H4 (cell line): ENCODE data around the gene MICALL2. TPM values are rescaled to one million over a fixed set of nuclear protein-coding genes. Genes with fewer than 3 reads are reported as not detected.

ENCODE experiments used
- DNase-seq: peaks from one replicate; pipeline ENCODE4 v3.0.0-alpha.2; 2015; ENCODE audit warnings: low spot score
- total RNA-seq: library from RNA; depleted of rRNA; stranded (reverse); fragments of >200 nt; shearing (Covaris generic); gene quantifications from 2 replicates; pipeline ENCODE4 v1.2.3, GENCODE V29; 2014

Gene MICALL2
- total RNA-seq, 1 experiment from 2014 or later = 13.4 TPM

DNA sequence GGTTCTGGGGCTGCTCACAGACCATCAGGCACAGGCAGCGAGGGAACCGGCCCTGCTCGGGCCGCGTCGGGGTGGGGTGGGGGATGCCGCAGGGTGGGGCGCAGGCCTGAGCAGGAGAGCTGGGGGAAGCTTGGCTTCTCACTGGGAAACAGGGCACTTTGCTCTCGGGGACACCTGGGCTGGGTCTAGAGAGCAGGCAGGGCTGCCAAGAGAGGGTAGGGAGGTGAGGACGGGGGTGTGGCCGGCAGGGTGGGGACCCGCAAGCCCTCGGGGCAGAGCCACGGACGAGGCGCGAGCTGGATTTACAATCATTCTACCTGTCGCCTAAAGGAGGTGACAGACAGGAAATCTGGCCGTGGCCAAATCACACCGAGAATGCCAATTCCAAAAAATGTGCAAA, 33.9 kb upstream of the MICALL2 start:
- DNase-seq = no peak

DNA sequence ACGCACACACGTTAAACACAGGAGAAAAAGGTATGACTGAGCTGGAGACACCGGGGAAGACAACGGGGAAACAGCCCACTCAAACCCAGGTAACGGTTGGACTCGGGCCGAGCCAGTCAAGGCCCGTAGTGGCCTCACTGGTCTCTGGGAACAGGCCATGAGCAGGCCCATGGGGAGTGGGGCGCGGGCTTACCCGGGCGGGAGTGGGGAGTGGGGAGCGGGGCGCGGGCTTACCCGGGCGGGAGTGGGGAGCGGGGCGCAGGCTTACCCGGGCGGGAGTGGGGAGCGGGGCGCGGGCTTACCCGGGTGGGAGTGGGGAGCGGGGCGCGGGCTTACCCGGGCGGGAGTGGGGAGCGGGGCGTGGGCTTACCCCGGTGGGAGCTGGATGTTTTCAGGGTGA, 33.4 kb upstream of the MICALL2 start:
- DNase-seq = no peak

DNA sequence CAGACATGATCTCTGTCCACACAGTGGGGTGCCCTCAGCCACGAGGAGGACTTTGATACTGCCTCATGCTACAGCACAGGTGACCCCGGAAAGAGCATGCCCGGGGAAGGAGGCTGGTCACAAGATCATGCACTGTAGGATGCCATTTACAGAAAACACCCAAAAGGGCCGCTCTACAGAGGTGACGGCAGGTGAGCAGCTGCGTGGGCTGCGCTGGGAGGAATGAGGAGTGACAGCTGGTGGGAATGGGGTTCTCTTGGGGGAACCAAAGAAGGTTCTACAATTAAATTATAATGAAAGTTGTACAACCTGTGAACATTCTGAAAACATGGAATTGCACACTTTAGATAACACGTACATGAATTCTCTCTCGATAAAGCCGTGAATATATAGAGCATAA, 33.0 kb upstream of the MICALL2 start:
- DNase-seq = no peak

DNA sequence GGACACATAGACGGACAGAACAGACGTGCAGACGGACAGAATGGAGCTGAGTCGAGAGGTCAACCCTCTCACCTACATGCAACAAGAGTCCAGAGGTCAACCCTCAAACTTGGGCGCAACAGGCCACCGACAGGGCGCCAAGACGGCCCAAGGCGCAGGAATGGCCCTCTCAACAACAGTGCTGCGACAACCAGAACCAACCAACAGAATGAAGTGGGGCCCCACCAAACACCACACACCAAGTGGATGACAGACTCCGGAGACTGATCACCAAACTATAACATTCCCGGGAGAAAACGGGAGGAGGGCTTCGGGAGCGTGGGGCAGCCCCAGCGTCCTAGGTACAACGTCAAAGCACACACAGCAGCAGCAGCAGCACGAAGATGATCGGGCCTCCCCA, 31.6 kb upstream of the MICALL2 start:
- no peak for DNase-seq

DNA sequence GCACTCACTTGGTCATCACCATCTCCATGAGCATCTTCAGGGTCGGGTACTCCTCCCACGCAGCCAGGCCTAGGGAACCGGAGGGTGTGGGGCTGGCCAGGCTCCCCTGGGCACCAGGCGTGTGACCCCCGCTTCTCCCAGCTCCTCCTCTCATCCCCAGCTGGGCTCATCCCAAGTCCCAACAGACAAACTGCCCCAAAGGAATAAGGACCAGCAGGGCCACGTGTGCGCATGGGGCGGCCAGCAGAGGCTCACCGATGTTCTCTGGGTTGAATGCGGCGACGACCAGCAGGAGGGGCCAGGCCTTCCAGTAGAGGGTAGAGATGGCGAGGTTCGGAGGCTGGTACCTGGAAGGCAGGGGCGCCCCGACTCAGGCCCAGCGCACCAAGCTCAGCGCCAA, 30.1 kb upstream of the MICALL2 start:
- DNase-seq = no peak

DNA sequence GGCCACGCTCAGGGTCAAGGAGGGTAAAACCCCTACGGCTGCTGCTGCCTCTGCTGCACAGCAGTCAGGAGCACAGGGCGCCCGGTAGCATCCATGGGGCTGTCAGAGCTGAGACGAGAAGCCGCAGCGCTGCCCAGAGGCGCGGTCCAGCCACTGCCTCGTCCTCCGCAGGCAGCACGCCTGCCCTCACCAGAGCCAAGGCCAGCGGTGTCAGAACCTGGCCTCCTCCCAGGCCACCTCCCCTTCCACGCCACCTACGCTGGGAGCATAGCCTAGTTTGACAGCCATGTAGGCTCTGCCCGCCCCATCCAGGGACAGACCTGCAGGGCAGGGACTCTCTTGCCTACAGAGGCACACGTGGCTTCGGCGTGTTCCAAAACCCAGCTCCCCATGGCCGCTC, 28.7 kb upstream of the MICALL2 start:
- no peak for DNase-seq

DNA sequence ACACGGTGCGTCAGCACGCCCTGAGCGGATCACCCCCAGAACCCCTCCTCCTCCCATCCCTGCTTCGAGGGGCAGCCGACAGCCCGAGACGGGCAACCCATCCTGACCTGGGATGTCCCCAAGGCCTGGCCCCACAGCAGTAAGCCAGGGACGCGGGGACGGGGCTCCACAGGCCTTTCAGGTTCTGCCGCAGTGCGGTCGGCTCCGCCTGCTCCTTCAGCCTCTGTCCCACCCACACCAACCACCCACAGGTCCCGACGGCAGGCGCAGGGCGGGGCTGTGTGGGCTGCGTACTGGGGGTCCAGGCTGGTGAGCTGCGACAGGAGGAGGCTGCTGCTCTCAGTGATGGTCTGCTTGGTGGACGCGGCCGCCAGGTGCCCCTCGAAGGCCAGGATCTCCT, 28.2 kb upstream of the MICALL2 start:
- DNase-seq = no peak

DNA sequence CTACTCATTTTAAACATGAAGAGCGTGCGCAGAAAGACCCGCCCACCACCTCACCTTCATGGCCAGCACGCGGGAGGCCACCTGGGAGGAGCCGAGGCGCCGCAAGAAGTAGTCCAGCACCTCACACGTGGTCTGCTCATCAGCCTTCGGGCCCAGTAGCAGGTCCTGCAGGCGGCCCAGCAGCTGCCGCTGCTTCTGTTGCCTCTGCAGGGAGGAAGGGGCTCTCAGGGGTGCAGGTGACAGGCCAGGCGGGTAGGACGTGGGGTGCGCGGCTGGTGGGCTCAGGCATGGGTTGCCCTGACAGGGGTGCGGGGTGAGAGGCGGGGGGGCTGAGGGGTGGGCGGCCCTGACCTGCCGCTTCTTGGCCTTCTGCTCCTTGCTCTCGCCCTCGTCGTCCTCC, 27.3 kb upstream of the MICALL2 start:
- DNase-seq = no peak

DNA sequence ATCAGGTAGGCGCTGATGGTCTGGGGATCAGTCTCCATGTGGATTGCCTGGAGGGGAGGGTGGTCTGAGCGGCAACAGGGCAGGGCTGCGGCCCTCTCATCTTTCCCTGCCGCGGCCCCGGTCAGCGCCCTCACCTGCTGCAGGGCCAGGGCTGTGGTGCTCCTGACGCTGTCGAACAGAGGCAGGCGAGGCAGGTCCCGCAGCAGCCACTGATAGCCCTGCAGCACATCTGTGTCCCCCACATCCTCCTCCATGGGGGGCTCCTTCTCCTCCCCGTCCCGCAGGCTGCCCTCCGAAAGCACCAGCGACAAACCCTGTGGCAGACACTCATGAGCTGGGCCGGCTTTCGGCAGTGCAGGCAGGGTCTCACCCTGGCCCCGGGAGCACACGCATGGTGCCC, 25.9 kb upstream of the MICALL2 start:
- DNase-seq = no peak

DNA sequence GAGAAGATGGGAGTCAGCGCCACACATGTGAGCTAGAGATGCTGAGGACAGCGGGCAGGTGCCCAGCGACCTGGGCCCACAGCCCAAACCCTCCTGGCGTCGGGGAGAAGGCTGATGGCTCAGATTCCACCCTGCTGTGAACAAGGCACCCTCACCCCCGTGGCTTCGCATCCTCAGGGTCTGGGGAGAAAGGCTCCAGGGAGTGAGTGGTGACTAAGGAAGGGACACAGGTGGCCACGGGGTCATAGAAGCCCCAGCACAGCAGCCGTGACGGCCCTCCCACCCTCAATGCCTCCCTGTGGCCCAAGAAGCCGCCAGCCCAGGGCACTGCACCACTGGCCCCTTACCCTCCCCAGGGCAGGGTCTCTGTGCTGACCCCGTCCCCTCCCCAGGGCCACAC, 25.3 kb upstream of the MICALL2 start:
- DNase-seq = no peak

DNA sequence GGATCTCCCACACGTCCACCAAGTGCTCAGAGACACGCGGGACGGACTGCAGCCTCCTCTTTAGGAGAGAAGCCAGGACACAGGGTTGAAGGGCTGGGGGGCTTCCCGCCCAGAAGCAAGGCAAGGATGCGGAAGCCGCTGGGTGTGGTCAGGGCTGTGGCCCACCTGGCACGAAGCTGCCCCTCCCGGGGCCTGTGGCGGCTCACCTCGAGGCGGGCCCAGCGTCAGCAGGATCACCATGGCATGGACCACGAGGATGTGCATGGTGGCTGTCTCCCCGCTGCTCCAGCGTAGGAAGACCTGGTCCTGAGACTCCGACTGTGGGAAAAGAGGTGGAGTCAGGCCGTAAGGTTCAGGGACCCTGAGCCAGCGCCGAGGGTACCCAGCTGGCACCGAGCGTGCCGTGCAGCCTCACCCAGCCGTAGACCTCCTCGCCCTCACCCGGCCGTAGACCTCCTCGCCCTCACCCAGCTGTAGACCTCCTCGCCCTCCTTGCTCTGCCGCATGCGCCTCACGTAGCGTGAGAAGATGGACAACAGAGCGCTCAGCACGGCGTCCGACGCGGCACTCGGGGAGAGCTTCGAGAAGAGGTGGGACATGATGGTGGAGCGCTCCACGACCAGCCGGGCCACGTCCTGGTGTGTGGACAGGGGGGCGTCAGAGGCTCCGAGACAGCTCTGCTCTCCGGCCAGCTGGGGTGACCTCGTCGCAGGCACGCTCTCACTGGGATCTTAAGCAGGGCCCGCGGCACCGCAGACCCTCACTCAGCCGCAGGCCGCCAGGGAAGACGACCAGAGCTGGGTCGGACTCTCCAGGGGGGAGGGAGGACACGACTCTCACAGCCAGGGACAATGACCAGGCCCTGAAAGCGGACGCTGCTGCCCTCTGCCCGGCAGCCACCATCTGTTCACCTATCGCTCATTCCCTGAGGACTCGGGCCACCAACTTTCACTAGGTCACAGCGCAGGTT, 24.6 kb upstream of the MICALL2 start:
- no peak for DNase-seq

DNA sequence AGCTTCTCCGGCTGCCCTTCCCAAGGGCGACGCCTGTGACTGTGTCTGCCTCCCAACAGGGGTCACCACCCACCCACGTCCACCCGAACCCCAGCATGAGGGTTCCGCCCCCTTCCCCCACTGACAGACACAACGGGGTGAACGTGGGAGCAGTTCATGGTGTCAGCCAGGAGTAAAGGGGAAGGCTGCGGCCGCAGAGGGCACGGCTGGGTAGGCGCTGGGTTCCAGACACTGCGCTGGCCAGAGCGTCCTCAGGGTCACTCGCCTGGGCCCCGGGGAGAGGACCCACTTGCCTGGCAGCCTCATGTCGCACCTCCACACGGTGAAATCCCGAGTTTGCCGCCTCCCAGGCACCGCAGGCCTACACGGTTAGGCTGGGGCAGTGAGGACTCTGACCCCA, 23.8 kb upstream of the MICALL2 start:
- DNase-seq = no peak

DNA sequence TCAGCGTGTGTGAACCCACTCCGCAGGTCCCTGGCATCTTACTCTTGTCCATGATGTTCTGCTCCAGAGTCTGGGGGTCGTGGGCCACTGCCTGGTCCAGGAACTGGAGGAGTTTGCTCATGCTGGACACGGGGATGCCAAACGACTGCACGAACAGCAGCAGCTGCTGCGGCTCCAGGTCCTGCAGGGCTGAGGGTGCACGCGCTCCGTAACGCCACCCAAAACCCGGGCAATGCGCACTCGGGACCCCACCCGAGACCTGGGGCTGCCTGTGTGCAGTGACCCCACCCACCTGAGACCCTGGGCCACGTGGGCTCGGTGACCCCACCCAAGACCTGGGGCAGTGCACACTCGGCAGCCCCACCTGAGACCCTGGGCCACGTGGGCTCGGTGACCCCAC, 22.0 kb upstream of the MICALL2 start:
- DNase-seq = no peak

DNA sequence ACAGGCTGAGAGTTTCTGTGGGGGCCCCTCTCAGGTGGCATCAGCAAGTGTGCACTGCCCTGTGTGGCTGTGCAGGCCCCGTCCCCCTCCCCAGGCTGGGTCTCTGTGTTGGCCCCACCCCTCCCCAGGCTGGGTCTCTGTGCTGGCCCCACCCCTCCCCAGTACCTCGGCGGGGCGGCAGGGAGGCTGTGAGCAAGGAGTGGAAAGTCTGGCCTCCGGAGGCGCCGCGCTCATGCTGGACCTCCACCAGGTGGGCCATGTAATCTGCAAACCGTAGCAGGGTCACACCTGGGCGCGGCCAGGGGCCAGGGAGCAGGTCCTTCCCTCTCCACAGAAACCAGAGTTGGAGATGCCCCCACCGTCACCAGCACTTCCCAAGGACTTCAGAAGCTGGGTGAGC, 21.4 kb upstream of the MICALL2 start:
- DNase-seq = no peak

DNA sequence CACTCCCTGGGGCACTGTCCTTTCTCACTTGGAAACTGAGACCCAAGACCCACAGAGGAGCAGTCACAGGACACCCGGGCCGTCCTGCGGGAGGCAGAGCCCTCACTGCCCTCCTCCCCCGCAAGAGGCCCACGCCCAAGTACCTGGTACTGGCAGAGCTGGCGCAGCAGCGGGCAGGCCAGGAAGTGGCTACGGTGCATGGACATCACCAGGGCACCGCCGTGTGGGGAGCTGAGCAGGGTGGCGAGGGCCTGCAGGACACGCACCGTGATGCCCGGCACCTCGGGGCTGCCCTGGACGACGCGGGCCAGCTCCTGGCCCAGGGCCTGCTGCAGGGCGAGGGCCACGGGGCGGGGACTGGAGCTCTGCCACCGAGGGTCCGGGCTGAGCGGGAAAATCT, 20.0 kb upstream of the MICALL2 start:
- no peak for DNase-seq

DNA sequence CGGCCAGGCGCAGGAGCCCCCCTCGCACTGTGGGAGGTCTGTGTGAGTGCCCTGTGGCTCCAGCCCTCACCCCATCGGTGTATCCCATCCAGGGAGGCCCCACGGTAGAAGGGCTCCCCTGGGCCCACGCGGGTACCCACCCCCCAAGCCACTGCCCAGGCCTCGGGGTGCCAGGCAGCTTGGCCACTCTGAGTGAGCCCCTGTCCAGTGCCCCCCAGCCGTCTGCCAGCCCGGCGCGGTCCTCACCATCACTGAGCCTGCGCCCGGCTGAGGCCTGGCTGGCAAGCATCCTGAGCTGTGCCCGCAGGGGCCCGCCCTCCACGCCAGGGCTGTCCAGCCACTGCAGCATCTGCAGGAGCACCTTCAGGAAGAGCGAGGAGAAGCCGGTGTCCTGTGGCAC, 19.2 kb upstream of the MICALL2 start:
- no peak for DNase-seq

DNA sequence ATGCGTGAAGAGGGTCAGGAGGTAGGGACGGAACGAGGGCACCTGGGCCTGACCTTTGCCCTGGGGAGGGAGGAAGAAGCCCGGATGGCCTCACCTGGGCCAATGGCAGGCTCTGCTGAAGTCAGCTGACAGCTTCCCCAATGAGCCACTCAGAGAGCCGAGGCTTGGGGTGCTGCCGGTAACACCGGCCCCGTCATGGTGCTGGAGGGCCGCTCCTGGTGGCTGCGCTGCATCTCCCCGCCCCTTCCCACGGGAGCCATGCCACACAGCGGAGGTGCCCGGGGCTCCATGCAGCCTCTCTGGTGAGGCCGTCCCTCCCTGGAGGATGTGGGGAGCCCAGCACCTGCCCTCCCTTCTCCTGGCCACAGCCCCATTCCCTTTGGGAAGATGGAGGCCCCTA, 17.6 kb upstream of the MICALL2 start:
- DNase-seq = no peak

DNA sequence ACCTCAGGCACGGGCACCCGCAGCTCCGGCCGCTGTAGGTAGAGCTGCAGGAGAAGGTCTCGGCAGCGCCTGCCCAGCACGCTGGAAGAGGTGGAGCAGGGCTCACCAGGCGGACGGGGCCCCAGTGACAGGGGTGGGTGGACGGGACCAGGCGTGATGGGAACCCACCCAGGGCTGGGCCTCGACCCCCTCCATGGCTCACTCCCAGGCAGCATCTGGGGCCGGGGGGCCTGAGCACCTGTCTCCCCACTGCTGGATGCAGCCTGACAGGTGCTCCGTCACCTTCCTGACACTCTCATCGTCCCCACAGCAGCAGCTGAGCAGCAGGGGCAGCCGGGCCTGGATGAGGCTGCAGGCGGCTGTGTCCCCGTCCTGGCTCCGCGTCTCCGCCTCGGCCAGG, 16.7 kb upstream of the MICALL2 start:
- DNase-seq = no peak

DNA sequence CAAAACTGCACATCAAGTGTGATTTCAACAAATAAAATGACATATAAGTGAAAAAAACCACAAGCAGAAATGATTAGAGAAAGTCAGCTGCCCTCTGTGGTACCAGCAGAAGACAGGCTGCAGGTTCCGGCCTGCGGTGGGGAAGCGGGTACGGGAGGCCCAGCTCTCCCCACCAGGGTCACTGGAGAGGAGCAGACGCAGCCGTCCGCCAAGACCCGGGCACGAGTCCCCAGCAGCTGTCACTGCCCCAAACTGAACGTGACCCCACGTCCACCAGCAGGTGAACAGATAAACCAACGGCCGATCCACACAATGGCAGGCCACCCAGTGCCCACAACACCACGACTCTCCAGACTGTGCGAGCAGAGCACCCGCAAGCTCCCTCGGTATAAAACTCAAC, 16.1 kb upstream of the MICALL2 start:
- DNase-seq = no peak

DNA sequence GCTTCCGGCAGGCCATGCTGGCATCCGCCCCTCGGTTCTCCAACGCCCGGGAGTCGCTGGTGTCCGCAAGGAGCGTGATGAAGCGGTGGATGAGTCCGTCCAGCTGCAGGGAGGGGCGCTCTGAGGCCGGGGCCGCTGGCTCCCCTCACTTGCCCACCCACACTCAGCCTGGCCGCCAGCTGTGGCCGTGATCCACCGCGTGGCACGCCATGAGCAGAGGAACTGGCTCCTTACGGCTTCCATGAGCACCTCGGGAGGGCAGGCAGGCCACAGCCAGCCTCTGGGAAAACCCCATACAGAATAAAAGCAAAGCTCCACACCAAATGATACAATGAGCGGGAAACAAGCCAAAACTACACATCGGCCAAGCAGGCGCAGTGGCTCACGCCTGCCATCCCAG, 15.5 kb upstream of the MICALL2 start:
- DNase-seq = no peak

DNA sequence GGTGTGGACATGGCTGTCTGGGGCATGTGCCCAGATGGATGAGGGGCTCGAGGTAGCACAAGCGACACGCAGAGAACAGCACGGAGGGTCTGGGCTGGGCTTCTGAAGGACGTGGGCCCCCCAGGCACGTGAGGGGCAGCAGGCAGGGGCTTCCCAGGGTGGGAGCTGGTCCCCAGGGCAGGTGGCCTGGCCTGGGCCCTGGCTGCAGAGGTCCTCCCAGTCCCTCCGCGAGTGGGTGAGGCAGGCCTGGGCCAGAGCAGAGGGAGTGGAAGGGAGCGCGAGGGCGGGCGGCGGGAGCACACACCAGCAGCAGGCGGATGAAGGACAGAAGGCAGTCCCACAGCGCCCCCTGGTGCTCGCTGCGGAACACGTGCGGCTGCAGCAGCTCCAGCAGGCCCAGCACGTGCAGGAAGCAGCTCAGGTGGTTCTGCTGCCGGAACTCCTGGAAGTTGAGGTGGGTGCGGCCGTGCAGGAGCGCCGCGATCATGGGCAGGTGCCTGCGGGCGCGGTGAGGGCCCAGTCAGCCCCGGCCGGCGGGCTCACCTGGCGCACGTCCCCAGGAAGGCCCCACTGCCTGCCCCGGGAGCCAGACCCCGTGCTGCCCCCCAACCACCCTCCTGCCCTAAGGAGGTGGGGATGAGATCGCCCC, 14.7 kb upstream of the MICALL2 start:
- peak; percentile 95 for DNase-seq

DNA sequence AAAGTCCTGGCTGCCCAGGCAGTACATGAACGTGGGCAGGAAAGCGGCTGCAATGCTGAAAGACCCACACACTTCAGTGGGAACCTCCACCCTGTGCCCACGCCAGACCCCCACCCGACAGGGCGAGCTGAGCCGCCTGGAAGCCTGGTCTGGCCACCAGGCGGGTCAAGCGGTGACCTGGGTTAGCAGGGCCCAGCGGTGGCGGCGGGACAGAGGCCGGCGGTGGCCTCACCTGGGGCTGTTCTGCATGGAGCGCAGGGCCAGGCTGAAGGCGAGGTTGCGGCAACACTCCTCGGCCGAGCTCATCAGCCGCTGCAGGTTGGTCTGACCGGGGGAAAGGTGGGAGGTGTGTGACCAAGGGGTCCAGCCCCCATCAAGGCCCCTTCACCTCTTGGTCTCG, 11.6 kb upstream of the MICALL2 start:
- no peak for DNase-seq

DNA sequence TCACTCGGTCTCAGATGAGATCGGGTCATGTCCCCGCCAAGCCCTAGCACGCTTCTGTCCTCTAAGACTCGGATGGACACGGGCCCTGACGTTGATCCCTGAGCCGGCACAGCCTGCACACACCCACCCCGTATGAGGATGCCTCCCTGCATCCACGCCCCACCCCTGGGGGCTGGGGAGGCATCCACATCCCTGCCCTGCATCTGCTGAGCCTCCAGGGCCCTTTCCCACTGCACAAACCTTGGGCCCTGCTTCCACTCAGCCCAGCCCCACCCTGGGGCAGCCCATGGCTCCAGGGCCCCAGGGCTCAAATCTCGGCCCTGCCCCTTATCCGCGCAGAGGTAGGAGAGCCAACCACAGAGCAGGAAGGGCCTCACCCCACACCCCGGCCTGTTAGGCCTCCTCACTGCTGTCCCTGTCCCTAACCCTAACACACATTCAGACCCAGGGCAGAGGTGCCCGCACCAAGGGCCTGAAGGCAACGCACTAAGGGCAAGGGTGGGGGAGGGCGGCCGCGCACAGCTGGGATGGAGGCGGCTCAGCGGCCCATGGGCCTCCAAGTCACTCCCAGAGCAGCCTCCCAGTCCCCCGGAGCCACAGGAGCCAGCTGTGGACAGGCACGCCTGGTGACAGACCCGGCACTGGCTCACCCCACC, 9.5 kb upstream of the MICALL2 start:
- DNase-seq = no peak
